BJ (cell line): Measurements from ENCODE around the gene SLC5A2. TPM values are rescaled to one million over a fixed set of nuclear protein-coding genes. Genes with fewer than 3 reads are reported as not detected.
"Not testable (repeated sequence)": the region's sequence is repeated elsewhere in the genome, so short reads cannot be mapped to it uniquely, and the experiment has no call there.

ENCODE experiments used
- CTCF ChIA-PET: fragments of 350-600 bp; formaldehyde crosslinking; extraction: SDS; loops from one replicate; lab custom pipeline; 2021; ENCODE audit warnings: antibody characterized with exemption, inconsistent platforms; lab: Yijun Ruan, JAX
- POLR2A ChIA-PET: fragments of 300-600 bp; sonication (Branson Sonifier 250); formaldehyde crosslinking; extraction: SDS; loops from one replicate; lab custom pipeline; 2021; ENCODE audit warnings: antibody characterized with exemption; lab: Charles Lee
- DNase-seq: peaks from one replicate; pipeline ENCODE4 v3.0.0-alpha.2; 2011; ENCODE audit warnings: low read depth
- H3K27me3 ChIP-seq: 2 replicates; pipeline ENCODE4 v1.6.0; 2011; ENCODE audit warnings: low read length; ENCODE audit not compliant: control insufficient read depth, insufficient read depth
- H3K36me3 ChIP-seq: 2 replicates; pipeline ENCODE4 v1.5.1; 2011; ENCODE audit warnings: low read length; ENCODE audit not compliant: control insufficient read depth, insufficient read depth
- H3K4me3 ChIP-seq: 2 replicates; pipeline ENCODE4 v1.5.1; 2011; ENCODE audit warnings: low read depth, mild to moderate bottlenecking, control low read depth, low read length
- polyA plus RNA-seq: library from polyadenylated mRNA; depleted of rRNA; stranded (reverse); fragments of >200 nt; gene quantifications from 2 replicates; pipeline ENCODE4 v1.2.3, GENCODE V29; 2011
- TF ChIP-seq, protein P1 (sequence below): IDR thresholded peaks from 2 replicates; pipeline ENCODE4 v1.5.1; 2011; ENCODE audit warnings: low read depth, mild to moderate bottlenecking, control low read depth, inconsistent platforms, low read length, moderate library complexity; ENCODE audit not compliant: insufficient read depth

The SLC5A2 gene
- polyA plus RNA-seq, 1 experiment, result not detected

- CTCF ChIA-PET, result interaction anchor here (0.7 to 1.4 kb wide), 2 partner anchors 11 to 390 kb away, joined by 3 read pairs; no protein-coding TSS in a partner anchor
- TF ChIP-seq, protein P1, sequence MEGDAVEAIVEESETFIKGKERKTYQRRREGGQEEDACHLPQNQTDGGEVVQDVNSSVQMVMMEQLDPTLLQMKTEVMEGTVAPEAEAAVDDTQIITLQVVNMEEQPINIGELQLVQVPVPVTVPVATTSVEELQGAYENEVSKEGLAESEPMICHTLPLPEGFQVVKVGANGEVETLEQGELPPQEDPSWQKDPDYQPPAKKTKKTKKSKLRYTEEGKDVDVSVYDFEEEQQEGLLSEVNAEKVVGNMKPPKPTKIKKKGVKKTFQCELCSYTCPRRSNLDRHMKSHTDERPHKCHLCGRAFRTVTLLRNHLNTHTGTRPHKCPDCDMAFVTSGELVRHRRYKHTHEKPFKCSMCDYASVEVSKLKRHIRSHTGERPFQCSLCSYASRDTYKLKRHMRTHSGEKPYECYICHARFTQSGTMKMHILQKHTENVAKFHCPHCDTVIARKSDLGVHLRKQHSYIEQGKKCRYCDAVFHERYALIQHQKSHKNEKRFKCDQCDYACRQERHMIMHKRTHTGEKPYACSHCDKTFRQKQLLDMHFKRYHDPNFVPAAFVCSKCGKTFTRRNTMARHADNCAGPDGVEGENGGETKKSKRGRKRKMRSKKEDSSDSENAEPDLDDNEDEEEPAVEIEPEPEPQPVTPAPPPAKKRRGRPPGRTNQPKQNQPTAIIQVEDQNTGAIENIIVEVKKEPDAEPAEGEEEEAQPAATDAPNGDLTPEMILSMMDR, result no peak
- peaks cover 21% of the 10 kb centered on the region for H3K36me3 ChIP-seq
- H3K27me3 ChIP-seq, result no peaks in the 10 kb centered on the region; the same call in 1 of the 2 replicates
- POLR2A ChIA-PET, result no interaction called here
- no peak overlapping the region for H3K4me3 ChIP-seq
- no peak for DNase-seq
Observed at GRCh38 chr16:31480851-31481536, 1.9 kb upstream of the SLC5A2 start.

DNA sequence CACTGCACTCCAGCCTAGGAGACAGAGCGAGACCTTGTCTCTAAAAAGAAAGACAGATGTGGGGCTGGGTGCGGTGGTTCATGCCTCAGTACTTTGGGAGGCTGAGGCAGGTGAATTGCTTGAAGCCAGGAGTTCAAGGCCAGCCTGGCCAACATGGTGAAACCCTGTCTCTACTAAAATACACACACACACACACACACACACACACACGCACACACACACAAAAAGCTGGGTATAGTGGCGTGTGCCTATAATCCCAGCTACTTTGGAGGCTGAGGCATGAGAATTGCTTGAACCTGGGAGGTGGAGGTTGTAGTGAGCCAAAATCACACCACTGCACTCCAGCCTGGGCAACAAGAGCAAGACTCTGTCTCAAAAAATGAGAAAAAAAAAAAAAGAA, 1.1 kb downstream of the SLC5A2 start:
- DNase-seq, H3K36me3 ChIP-seq, POLR2A ChIA-PET, CTCF ChIA-PET, H3K27me3 ChIP-seq, H3K4me3 ChIP-seq: not testable (repeated sequence)

GRCh38 chr16:31484491-31485171, 1.7 kb downstream of the SLC5A2 start:
- Histone ChIP-seq H3K4me3 (no peak overlapping the region), H3K36me3 (no peaks in the 10 kb centered on the region), H3K27me3 (peaks cover 4% of the 10 kb centered on the region; the same call in 1 of the 2 replicates)
- ChIA-PET CTCF (no interaction called here), POLR2A (no interaction called here)
- TF ChIP-seq, protein P1, result no peak
- DNase-seq, result no peak

DNA sequence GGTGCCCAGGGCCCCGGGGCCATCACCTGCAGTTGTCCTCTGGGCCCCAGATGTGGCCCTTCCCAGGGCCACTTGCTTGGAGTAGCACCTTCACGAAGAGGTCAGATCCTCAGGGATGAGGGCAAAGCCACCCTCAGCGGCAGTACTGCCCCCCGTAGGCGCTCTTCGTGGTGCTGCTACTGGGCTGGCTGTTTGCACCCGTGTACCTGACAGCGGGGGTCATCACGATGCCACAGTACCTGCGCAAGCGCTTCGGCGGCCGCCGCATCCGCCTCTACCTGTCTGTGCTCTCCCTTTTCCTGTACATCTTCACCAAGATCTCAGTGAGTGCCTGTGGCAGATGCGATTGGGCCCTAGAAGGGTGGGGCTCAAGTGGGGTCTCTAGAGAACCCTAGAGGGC, 2.6 kb downstream of the SLC5A2 start:
- ChIA-PET POLR2A (no interaction called here), CTCF (interaction anchor here (1.2 kb wide), 1 partner anchor 25 kb away, joined by 3 read pairs; no protein-coding TSS in a partner anchor)
- TF ChIP-seq, protein P1, result no peak
- Histone ChIP-seq H3K36me3 (no peaks in the 10 kb centered on the region), H3K4me3 (no peak overlapping the region), H3K27me3 (peaks cover 4% of the 10 kb centered on the region; the same call in 1 of the 2 replicates)
- no peak for DNase-seq

DNA sequence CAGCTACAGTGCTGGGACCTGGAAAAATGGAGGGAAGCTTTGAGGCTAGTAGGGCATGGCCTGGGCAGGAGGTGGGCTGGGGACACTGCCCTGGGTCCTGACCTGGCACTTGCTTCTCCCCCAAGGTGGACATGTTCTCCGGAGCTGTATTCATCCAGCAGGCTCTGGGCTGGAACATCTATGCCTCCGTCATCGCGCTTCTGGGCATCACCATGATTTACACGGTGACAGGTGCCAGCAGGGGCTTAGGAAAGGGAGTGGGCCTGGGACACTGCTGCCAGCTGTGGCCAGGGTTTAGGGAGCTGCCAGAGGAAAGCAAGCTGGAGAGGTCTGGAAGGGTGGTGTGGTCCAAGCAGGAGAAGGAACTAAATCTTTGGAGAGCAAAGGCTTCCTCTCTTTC, 3.1 kb downstream of the SLC5A2 start:
- peaks cover 4% of the 10 kb centered on the region; the same call in 1 of the 2 replicates for H3K27me3 ChIP-seq
- TF ChIP-seq, protein P1, result no peak
- ChIA-PET CTCF (interaction anchor here (1.2 kb wide), 1 partner anchor 25 kb away, joined by 3 read pairs; no protein-coding TSS in a partner anchor), POLR2A (interaction anchor here (0.6 kb wide), 1 partner anchor 306 kb away, joined by 4 read pairs; no protein-coding TSS in a partner anchor)
- H3K36me3 ChIP-seq, result no peaks in the 10 kb centered on the region
- H3K4me3 ChIP-seq, result no peak overlapping the region
- DNase-seq, result no peak
